Chondrocyte (in vitro differentiated cells): ENCODE measurements around the gene VAMP3. TPM values are rescaled to one million over a fixed set of nuclear protein-coding genes. Genes with fewer than 3 reads are reported as not detected.

Source experiments
- DNase-seq: peaks from one replicate; pipeline ENCODE4 v3.0.0; 2021; ENCODE audit warnings: mixed read lengths, low spot score
- H3K27ac Mint-ChIP-seq: one replicate; pipeline ENCODE4 v1.8.0; 2021; ENCODE audit warnings: mild to moderate bottlenecking, moderate library complexity, mixed read lengths; ENCODE audit not compliant: unreplicated experiment
- H3K27me3 Mint-ChIP-seq: 2 replicates; pipeline ENCODE4 v1.8.0; 2021; ENCODE audit warnings: low read depth, mixed read lengths
- H3K36me3 Mint-ChIP-seq: 2 replicates; pipeline ENCODE4 v1.8.0; 2021; ENCODE audit warnings: low read depth, mixed read lengths
- H3K4me1 Mint-ChIP-seq: 2 replicates; pipeline ENCODE4 v1.8.0; 2021; ENCODE audit warnings: low read depth, mild to moderate bottlenecking, mixed read lengths
- H3K4me3 Mint-ChIP-seq: one replicate; pipeline ENCODE4 v1.8.0; 2021; ENCODE audit warnings: mild to moderate bottlenecking, moderate library complexity, mixed read lengths; ENCODE audit not compliant: unreplicated experiment
- H3K9me3 Mint-ChIP-seq: 2 replicates; pipeline ENCODE4 v1.8.0; 2021; ENCODE audit warnings: low read depth, mixed read lengths
- CTCF ChIP-seq: fragments of 200-600 bp; sonication (generic); IDR thresholded peaks from 2 replicates; pipeline ENCODE4 v1.5.0; 2021; ENCODE audit warnings: antibody characterized with exemption, mild to moderate bottlenecking, moderate library complexity
- total RNA-seq: library from RNA; stranded (reverse); gene quantifications from 3 replicates; pipeline ENCODE4 v1.2.1, GENCODE V29; 2021

VAMP3 gene
- total RNA-seq, 1 donor from 2014 or later: 110 TPM

- H3K36me3 Mint-ChIP-seq: peaks cover 8% of the 10 kb centered on the region
- DNase-seq: no peak
- no peaks in the 10 kb centered on the region for H3K9me3 Mint-ChIP-seq
- TF ChIP-seq CTCF: no peak
- peak overlapping the region; percentile 81 for H3K4me3 Mint-ChIP-seq
- no peaks in the 10 kb centered on the region for H3K27me3 Mint-ChIP-seq
- peak overlapping the region; percentile 80 for H3K27ac Mint-ChIP-seq
- H3K4me1 Mint-ChIP-seq: peaks cover 25% of the 10 kb centered on the region
Measured at GRCh38 chr1:7771823-7772299, 765 bp downstream of the VAMP3 start.

- TF ChIP-seq CTCF: no peak
- Mint-ChIP-seq H3K4me1 (peaks cover 13% of the 10 kb centered on the region), H3K9me3 (no peaks in the 10 kb centered on the region), H3K27ac (no peak overlapping the region), H3K36me3 (peaks cover 13% of the 10 kb centered on the region), H3K4me3 (no peak overlapping the region), H3K27me3 (no peaks in the 10 kb centered on the region)
- no peak for DNase-seq
Measured at GRCh38 chr1:7777591-7777990, 6.5 kb downstream of the VAMP3 start.

GRCh38 chr1:7778133-7778628 is 7.1 kb downstream of the VAMP3 start:
- Mint-ChIP-seq H3K4me1 (peaks cover 14% of the 10 kb centered on the region), H3K36me3 (peaks cover 13% of the 10 kb centered on the region), H3K27me3 (no peaks in the 10 kb centered on the region), H3K27ac (no peak overlapping the region), H3K9me3 (no peaks in the 10 kb centered on the region), H3K4me3 (no peak overlapping the region)
- DNase-seq: no peak
- no peak for TF ChIP-seq CTCF

GRCh38 chr1:7780976-7781375 is 9.9 kb downstream of the VAMP3 start:
- H3K4me3 Mint-ChIP-seq: no peak overlapping the region
- no peak for DNase-seq
- peaks cover 12% of the 10 kb centered on the region for H3K4me1 Mint-ChIP-seq
- TF ChIP-seq CTCF: no peak
- no peaks in the 10 kb centered on the region for H3K9me3 Mint-ChIP-seq
- no peak overlapping the region for H3K27ac Mint-ChIP-seq
- H3K27me3 Mint-ChIP-seq: no peaks in the 10 kb centered on the region
- H3K36me3 Mint-ChIP-seq: peaks cover 6% of the 10 kb centered on the region

- Mint-ChIP-seq H3K27ac (no peak overlapping the region), H3K9me3 (no peaks in the 10 kb centered on the region), H3K4me1 (peaks cover 12% of the 10 kb centered on the region), H3K36me3 (peaks cover 6% of the 10 kb centered on the region), H3K4me3 (no peak overlapping the region), H3K27me3 (no peaks in the 10 kb centered on the region)
- no peak for TF ChIP-seq CTCF
- DNase-seq: no peak
Measured at GRCh38 chr1:7781501-7781900, 10.4 kb downstream of the VAMP3 start.
